Trophoblast cell (in vitro differentiated cells and primary cell): Measurements from ENCODE around the gene WFDC2.

Experiments used
- DNase-seq, 2 donors: peaks; one replicate each; pipeline ENCODE4 v3.0.0-alpha.2; 2016
- H2AFZ ChIP-seq: 2 replicates; pipeline ENCODE4 v1.6.1; 2013; ENCODE audit warnings: low read length, moderate library complexity, mild to moderate bottlenecking; ENCODE audit not compliant: insufficient read depth, poor library complexity
- H2AK5ac ChIP-seq: 2 replicates; pipeline ENCODE4 v1.6.1; 2013; ENCODE audit warnings: mild to moderate bottlenecking, low read length
- H2BK120ac ChIP-seq: 2 replicates; pipeline ENCODE4 v1.6.1; 2013; ENCODE audit warnings: low read length, mild to moderate bottlenecking, moderate library complexity; ENCODE audit not compliant: insufficient read depth, poor library complexity
- H2BK12ac ChIP-seq: 2 replicates; pipeline ENCODE4 v1.6.1; 2013; ENCODE audit warnings: mild to moderate bottlenecking, low read length, moderate library complexity
- H2BK5ac ChIP-seq: 2 replicates; pipeline ENCODE4 v1.6.1; 2013; ENCODE audit warnings: low read length, low read depth, moderate library complexity, mild to moderate bottlenecking; ENCODE audit not compliant: poor library complexity
- H3K14ac ChIP-seq: 2 replicates; pipeline ENCODE4 v1.6.1; 2013; ENCODE audit warnings: mild to moderate bottlenecking, low read length
- H3K18ac ChIP-seq: 2 replicates; pipeline ENCODE4 v1.6.1; 2013; ENCODE audit warnings: mild to moderate bottlenecking, low read length
- H3K23ac ChIP-seq: 2 replicates; pipeline ENCODE4 v1.6.1; 2013; ENCODE audit warnings: low read length
- H3K27ac ChIP-seq: 2 replicates; pipeline ENCODE4 v1.5.1; 2013; ENCODE audit warnings: low read depth, mild to moderate bottlenecking, inconsistent platforms, low read length, moderate library complexity
- H3K27me3 ChIP-seq: 2 replicates; pipeline ENCODE4 v1.6.1; 2013; ENCODE audit warnings: inconsistent platforms, mild to moderate bottlenecking, low read length, moderate library complexity; ENCODE audit not compliant: insufficient read depth
- H3K36me3 ChIP-seq, 2 experiments: 1 replicate in 1 of 2; 2 replicates in 1 of 2; pipeline ENCODE4 v1.6.1; 2013; ENCODE audit warnings: low read length in 2 of 2, mild to moderate bottlenecking in 2 of 2, moderate library complexity in 1 of 2; ENCODE audit not compliant: insufficient read depth in 2 of 2, control insufficient read depth in 1 of 2
- H3K4ac ChIP-seq: 2 replicates; pipeline ENCODE4 v1.6.1; 2013; ENCODE audit warnings: low read depth, mild to moderate bottlenecking, low read length, moderate library complexity
- H3K4me1 ChIP-seq, 2 experiments: 1 replicate in 1 of 2; 2 replicates in 1 of 2; pipeline ENCODE4 v1.6.1; 2013; ENCODE audit warnings: low read length in 2 of 2, mild to moderate bottlenecking in 2 of 2, moderate library complexity in 1 of 2; ENCODE audit not compliant: insufficient read depth in 2 of 2, control insufficient read depth in 1 of 2
- H3K4me2 ChIP-seq: 2 replicates; pipeline ENCODE4 v1.6.1; 2013; ENCODE audit warnings: inconsistent platforms, mild to moderate bottlenecking, low read length, moderate library complexity
- H3K4me3 ChIP-seq: 2 replicates; pipeline ENCODE4 v1.5.1; 2013; ENCODE audit warnings: mild to moderate bottlenecking, low read depth, low read length, inconsistent platforms
- H3K79me1 ChIP-seq: one replicate; pipeline ENCODE4 v1.6.1; 2013; ENCODE audit warnings: low read length
- H3K79me2 ChIP-seq: 2 replicates; pipeline ENCODE4 v1.6.1; 2013; ENCODE audit warnings: low read length, mild to moderate bottlenecking; ENCODE audit not compliant: control insufficient read depth, insufficient read depth, poor library complexity
- H3K9ac ChIP-seq: 2 replicates; pipeline ENCODE4 v1.6.1; 2013; ENCODE audit warnings: mild to moderate bottlenecking, low read length
- H3K9me3 ChIP-seq: 2 replicates; pipeline ENCODE4 v1.6.1; 2013; ENCODE audit warnings: low read depth, mild to moderate bottlenecking, control low read depth, inconsistent platforms, low read length; ENCODE audit not compliant: insufficient read depth
- H4K12ac ChIP-seq: 2 replicates; pipeline ENCODE4 v1.6.1; 2013; ENCODE audit warnings: low read depth, mild to moderate bottlenecking, low read length, moderate library complexity
- H4K8ac ChIP-seq: 2 replicates; pipeline ENCODE4 v1.6.1; 2013; ENCODE audit warnings: low read depth, mild to moderate bottlenecking, low read length, moderate library complexity
- H4K91ac ChIP-seq: one replicate; pipeline ENCODE4 v1.6.1; 2013; ENCODE audit warnings: low read depth, mild to moderate bottlenecking, low read length, moderate library complexity
- WGBS: extraction: QIAGEN DNeasy Blood & Tissue Kit; methylation state at CpG from one replicate; pipeline ENCODE4 v1.1.7; 2013; ENCODE audit warnings: missing lambda C conversion rate; ENCODE audit not compliant: insufficient read length, insufficient coverage; ENCODE audit errors: extremely low coverage; 5-methylcytosine and 5-hydroxymethylcytosine counted together

Gene WFDC2

DNA sequence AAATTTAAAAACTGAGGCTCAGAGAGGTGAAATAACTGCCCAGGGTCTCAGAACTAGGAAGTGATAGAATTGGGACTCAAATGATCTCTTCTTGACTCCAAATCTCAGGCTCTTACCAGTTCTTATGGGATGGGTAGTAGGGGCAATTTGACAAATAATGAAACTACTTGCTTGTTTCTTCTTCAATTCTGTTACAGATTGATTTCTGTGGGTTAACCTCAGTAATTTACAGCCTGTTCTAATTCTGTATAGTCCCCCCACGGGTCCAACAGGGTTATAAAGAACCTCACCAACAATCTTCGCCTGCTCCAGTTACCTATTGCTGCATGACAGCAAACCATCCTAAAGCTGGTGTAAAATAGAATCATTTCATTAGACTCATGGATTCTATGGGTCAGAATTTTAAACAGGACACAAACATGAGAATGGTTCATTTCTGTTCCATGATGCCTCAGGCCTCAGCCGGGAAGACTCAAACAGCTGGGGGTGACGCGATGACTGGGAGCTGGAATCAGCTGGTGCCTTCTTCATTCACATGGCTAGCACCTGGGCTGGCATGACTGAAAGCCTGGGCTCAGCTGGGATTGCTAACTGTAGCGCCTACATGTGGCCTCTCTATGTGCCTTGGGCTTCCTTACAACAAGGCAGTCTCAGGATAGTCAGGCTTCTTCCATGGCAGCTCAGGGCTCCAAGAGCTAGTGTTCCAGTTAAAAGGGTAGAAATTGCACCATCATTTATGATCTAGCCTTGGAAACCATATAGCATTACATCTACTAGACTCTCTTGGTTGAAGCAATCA, 6.6 kb upstream of the WFDC2 start:
- WGBS: no CpG with 5 or more reads among the region's 6 CpGs
- no peaks in the 10 kb centered on the region for H3K79me1 ChIP-seq
- no peak overlapping the region for H3K4ac ChIP-seq
- no peak overlapping the region for H2BK12ac ChIP-seq
- no peaks in the 10 kb centered on the region for H3K27me3 ChIP-seq
- H3K9me3 ChIP-seq: no peaks in the 10 kb centered on the region
- no peak overlapping the region for H2BK5ac ChIP-seq
- no peak overlapping the region for H4K12ac ChIP-seq
- H3K14ac ChIP-seq: no peak overlapping the region
- H3K27ac ChIP-seq: no peak overlapping the region
- no peak overlapping the region for H3K4me3 ChIP-seq
- H3K4me1 ChIP-seq: peaks cover 0 to 3% of the 10 kb centered on the region in 2 experiments
- no peak overlapping the region for H4K91ac ChIP-seq
- no peak for DNase-seq
- no peak overlapping the region for H3K18ac ChIP-seq
- H2AK5ac ChIP-seq: no peak overlapping the region
- no peak overlapping the region for H3K23ac ChIP-seq
- H2AFZ ChIP-seq: no peak overlapping the region
- H3K36me3 ChIP-seq: no peaks in the 10 kb centered on the region
- H4K8ac ChIP-seq: no peak overlapping the region
- H3K4me2 ChIP-seq: no peak overlapping the region
- H3K79me2 ChIP-seq: no peaks in the 10 kb centered on the region
- H2BK120ac ChIP-seq: no peak overlapping the region
- no peak overlapping the region for H3K9ac ChIP-seq

DNA sequence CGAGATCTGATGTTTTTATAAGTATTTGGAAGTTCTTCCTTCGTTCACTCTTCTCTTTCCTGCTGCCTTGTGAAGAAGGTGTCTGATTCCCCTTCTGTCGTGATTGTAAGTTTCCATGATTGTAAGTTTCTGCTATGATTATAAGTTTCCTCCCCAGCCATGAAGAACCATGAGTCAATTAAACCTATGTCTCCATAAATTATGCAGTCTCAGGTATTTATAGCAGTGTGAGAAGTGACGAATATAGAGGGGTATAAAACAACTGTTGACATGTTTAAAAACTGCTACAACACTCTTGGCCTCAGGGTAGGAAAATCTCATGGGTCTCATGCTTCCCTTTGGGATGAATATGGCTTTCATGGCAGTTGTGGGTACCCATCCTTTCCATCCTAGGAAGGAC, 5.8 kb upstream of the WFDC2 start:
- peaks cover 0 to 3% of the 10 kb centered on the region in 2 experiments for H3K4me1 ChIP-seq

DNA sequence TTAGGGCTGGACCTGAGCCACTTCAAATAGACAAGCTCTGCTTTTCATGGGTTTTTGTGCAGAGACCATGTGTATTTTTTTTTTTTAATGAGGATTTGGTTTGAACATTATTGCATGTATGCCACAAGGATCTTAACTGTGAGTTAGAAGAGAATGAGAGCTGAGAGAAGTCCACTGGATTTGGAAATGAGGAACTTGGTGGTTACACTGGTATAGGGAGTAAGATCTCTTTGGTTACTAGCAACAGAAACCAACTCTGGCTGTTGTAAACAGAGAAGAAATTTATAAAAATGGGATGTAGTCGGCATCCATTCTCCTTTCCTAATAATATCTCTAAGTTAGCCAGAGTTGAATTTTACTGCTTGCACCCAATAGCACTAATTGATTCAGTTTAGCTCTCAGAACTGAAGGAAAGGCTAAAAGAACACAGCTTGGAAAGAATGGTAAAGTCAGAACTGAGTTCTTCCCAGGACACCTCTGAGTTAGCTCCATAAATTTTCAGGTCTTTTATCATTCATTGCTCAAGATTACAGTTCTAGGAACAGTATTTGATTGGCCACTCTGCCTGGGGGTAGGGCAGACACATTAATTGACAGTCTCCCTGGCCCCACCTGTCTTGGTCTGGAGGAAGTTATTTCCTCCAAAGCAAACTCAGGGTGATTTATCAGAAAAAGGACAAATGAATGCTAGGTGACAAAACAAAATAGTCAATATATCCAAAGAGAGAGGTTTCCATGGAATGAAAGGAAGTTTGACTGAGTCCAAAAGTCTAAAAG, 3.9 kb upstream of the WFDC2 start:
- H3K36me3 ChIP-seq: no peaks in the 10 kb centered on the region
- H3K9me3 ChIP-seq: no peaks in the 10 kb centered on the region
- H3K4me2 ChIP-seq: no peak overlapping the region
- no peak for DNase-seq
- H3K14ac ChIP-seq: no peak overlapping the region
- H3K4me1 ChIP-seq: peaks cover 9 to 10% of the 10 kb centered on the region in 2 experiments
- H3K4ac ChIP-seq: no peak overlapping the region
- H3K27ac ChIP-seq: no peak overlapping the region
- H2AK5ac ChIP-seq: no peak overlapping the region
- no peak overlapping the region for H2BK5ac ChIP-seq
- H4K91ac ChIP-seq: no peak overlapping the region
- H3K79me2 ChIP-seq: peaks cover 6% of the 10 kb centered on the region
- H3K4me3 ChIP-seq: no peak overlapping the region
- no peak overlapping the region for H2AFZ ChIP-seq
- no peak overlapping the region for H4K8ac ChIP-seq
- no peak overlapping the region for H3K9ac ChIP-seq
- H2BK12ac ChIP-seq: no peak overlapping the region
- H3K18ac ChIP-seq: no peak overlapping the region
- no peaks in the 10 kb centered on the region for H3K27me3 ChIP-seq
- H3K23ac ChIP-seq: no peak overlapping the region
- H4K12ac ChIP-seq: no peak overlapping the region
- peaks cover 10% of the 10 kb centered on the region for H3K79me1 ChIP-seq
- H2BK120ac ChIP-seq: no peak overlapping the region
- WGBS: no CpG with 5 or more reads among the region's 1 CpG

More for the DNA sequence above, 5.8 kb upstream of the WFDC2 start:
- no peak overlapping the region for H3K9ac ChIP-seq
- no peaks in the 10 kb centered on the region for H3K36me3 ChIP-seq
- no peaks in the 10 kb centered on the region for H3K79me2 ChIP-seq
- H2BK12ac ChIP-seq: no peak overlapping the region
- no CpG with 5 or more reads among the region's 4 CpGs for WGBS
- no peak for DNase-seq
- H2AK5ac ChIP-seq: no peak overlapping the region
- no peak overlapping the region for H3K4me3 ChIP-seq
- no peak overlapping the region for H2AFZ ChIP-seq
- H3K14ac ChIP-seq: no peak overlapping the region
- no peak overlapping the region for H2BK5ac ChIP-seq
- no peak overlapping the region for H3K4ac ChIP-seq
- no peak overlapping the region for H4K91ac ChIP-seq
- H3K27me3 ChIP-seq: no peaks in the 10 kb centered on the region
- H2BK120ac ChIP-seq: no peak overlapping the region
- H3K9me3 ChIP-seq: no peaks in the 10 kb centered on the region
- no peaks in the 10 kb centered on the region for H3K79me1 ChIP-seq
- H3K4me2 ChIP-seq: no peak overlapping the region
- no peak overlapping the region for H3K23ac ChIP-seq
- H3K27ac ChIP-seq: no peak overlapping the region
- H4K8ac ChIP-seq: no peak overlapping the region
- H3K18ac ChIP-seq: no peak overlapping the region
- H4K12ac ChIP-seq: no peak overlapping the region

DNA sequence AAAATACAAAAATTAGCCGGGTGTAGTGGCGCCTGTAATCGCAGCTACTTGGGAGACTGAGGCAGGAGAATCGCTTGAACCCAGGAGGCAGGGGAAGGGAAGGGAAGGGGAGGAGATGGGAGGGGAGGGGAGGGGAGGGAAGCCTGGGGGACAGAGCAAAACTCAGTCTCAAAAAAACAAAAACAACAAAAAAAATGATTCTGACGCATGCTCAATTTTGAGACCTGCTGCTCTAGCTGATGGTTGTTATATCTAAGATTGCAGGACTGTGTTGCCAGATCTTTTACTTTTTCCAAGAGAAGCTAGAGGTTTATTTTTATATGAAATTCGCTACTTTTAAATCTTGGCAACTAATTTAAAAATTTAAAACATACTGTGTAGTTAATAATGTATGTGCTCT, 2.4 kb upstream of the WFDC2 start:
- no peak overlapping the region for H4K12ac ChIP-seq
- H2BK120ac ChIP-seq: no peak overlapping the region
- H3K18ac ChIP-seq: no peak overlapping the region
- no peak overlapping the region for H4K8ac ChIP-seq
- H3K9ac ChIP-seq: no peak overlapping the region
- peaks cover 6 to 11% of the 10 kb centered on the region in 2 experiments for H3K4me1 ChIP-seq
- peaks cover 6% of the 10 kb centered on the region for H3K79me2 ChIP-seq
- no peak overlapping the region for H3K4me3 ChIP-seq
- H3K4ac ChIP-seq: no peak overlapping the region
- H3K4me2 ChIP-seq: no peak overlapping the region
- H2AFZ ChIP-seq: no peak overlapping the region
- no peak overlapping the region for H3K23ac ChIP-seq
- no peak overlapping the region for H2BK12ac ChIP-seq
- H3K9me3 ChIP-seq: no peaks in the 10 kb centered on the region
- no peak overlapping the region for H3K27ac ChIP-seq
- H2AK5ac ChIP-seq: no peak overlapping the region
- no peak for DNase-seq
- WGBS: no CpG with 5 or more reads among the region's 6 CpGs
- H3K36me3 ChIP-seq: no peaks in the 10 kb centered on the region
- H3K27me3 ChIP-seq: no peaks in the 10 kb centered on the region
- no peak overlapping the region for H3K14ac ChIP-seq
- peaks cover 10% of the 10 kb centered on the region for H3K79me1 ChIP-seq
- no peak overlapping the region for H2BK5ac ChIP-seq
- no peak overlapping the region for H4K91ac ChIP-seq
